Pancreas (tissue), 10 donors: Measurements from ENCODE around the gene RNF167. TPM values are rescaled to one million over a fixed set of nuclear protein-coding genes. Genes with fewer than 3 reads are reported as not detected.
"Not testable (repeated sequence)": the region's sequence is repeated elsewhere in the genome, so short reads cannot be mapped to it uniquely, and the experiment has no call there.

Experiments
- ATAC-seq, 4 donors: fragments of 200-7000 bp; cut with Tn5 transposase; one replicate each; pipeline versions ENCODE4 v1.8.0 to v1.9.1; 2020; ENCODE audit warnings: mild to moderate bottlenecking in 4 of 4, moderate library complexity in 4 of 4
- DNase-seq, 6 donors: peaks; one replicate each; pipeline ENCODE4 v3.0.0-alpha.2; 2020
- FAIRE-seq: peaks from 2 replicates; lab custom pipeline; 2012; peaks lifted over from hg19 to GRCh38; lab: Jason Lieb, UNC
- H3K27ac ChIP-seq, 4 donors: fragments of 200-600 bp; sonication (generic); 1 replicate in 3 of 4; 2 replicates in 1 of 4; pipeline versions ENCODE4 v1.5.0 to v1.8.0; 2020
- H3K27me3 ChIP-seq, 4 donors: fragments of 200-600 bp; one replicate each; pipeline ENCODE4 v1.8.0; 2021
- H3K36me3 ChIP-seq, 3 donors: fragments of 200-600 bp; sonication (generic) in 1 of 3; one replicate each; pipeline versions ENCODE4 v1.5.0 to v1.8.0; 2020 to 2021
- H3K4me1 ChIP-seq, 3 donors: fragments of 200-600 bp; one replicate each; pipeline ENCODE4 v1.8.0; 2021
- H3K4me3 ChIP-seq, 4 donors: fragments of 200-600 bp; sonication (generic) in 2 of 4; one replicate each; pipeline versions ENCODE4 v1.5.0 to v1.8.0; 2020 to 2021
- H3K9me3 ChIP-seq, 4 donors: fragments of 200-600 bp; one replicate each; pipeline ENCODE4 v1.8.0; 2021
- WGBS, 2 donors: extraction: QIAGEN DNeasy Blood & Tissue Kit; methylation state at CpG; one replicate each; pipeline ENCODE4 v1.1.7; 2013; 5-methylcytosine and 5-hydroxymethylcytosine counted together
- intact Hi-C, 3 donors: fragments of 100-400 bp; cut with DNase I; formaldehyde crosslinking; loops; one replicate each; pipeline versions ENCODE4 v1.11.1 to v1.14.2; 2022
- polyA plus RNA-seq, 2 donors: library from polyadenylated mRNA; stranded (reverse); fragments of 200-250 nt; gene quantifications; one replicate each; pipeline ENCODE4 v1.2.3, GENCODE V29; 2013
- total RNA-seq, 6 donors: library from RNA; stranded (reverse); fragmentation: NEBNext Ultra II Directional in 4 of 6; extraction: Animal tissue kit (Norgen Biotek cat#: 25700) in 4 of 6; gene quantifications; one replicate each; pipeline versions ENCODE4 v1.2.1 to v1.2.4, GENCODE V29; 2021 to 2023
- TF ChIP-seq, protein P1 (sequence below), 4 donors: fragments of 200-600 bp; sonication (generic) in 3 of 4; IDR thresholded peaks; one replicate each; pipeline versions ENCODE4 v1.5.0 to v1.8.0; 2021; ENCODE audit warnings: antibody characterized with exemption in 4 of 4
- donor health status: healthy with polysubstance abuse.
- donor health status: DM: no; HTN: no; CAD: no; lungs with moderate emphysema.
- donor health status: DM: no; HTN: no; CAD: no.
- donor health status: control.
- donor health status: control.
- donor health status: Bipolar disorder and iron deficiency.
- donor health status: DM: yes; HTN: yes; CAD: no.
- donor health status: DM: no; HTN: no; CAD: no.
- donor health status: DM: no; HTN: no; CAD: no.
- donor health status: DM: yes; HTN: yes; CAD: no.

RNF167 gene
- total and polyA plus RNA-seq, 8 donors = 40.8 to 118 (median 53.0) TPM

DNA sequence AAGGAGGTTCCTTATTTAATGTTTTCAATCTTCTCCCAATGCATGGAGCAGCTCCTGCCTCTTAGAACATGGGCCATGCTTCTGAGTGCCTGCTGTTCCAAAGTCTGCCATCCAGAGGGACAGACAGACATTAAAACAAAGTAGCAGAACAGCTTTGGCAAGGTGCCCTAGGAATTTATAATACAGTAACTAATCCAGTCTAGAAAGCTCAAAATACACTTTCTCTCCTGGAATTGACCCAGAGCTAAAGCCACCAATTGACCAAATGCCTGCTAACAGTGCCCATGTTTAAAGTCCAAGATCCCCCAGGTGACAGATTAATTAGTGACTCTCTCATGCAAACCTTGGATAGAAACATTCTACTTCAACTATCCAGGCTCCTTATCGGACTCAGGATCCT lies 26.1 kb upstream of the RNF167 start:
- 40% methylated on average over 1 of the region's 1 CpG for WGBS, 2 donors

DNA sequence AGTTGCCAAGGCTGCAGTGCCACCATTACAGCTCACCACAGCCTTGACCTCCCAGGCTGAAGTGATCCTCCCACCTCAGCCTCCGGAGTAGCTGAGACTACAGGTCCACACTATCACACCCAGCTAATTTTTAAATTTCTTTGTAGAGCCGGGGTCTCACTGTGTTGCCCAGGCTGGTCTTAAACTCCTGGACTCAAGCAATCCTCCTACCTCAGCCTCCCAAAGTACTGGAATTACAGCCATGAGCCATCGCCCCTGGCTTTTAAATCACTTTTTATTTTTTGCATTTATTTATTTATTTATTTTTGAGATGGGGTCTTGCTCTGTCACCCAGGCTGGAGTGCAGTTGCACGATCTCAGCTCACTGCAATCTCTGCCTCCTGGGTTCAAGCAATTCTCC lies 25.5 kb upstream of the RNF167 start:
- peak in 1 of 6 donors; percentile 6 for DNase-seq
- intact Hi-C loops = loop anchor here in 1 of 3 donors (10.0 kb wide), 1 partner anchor 140 kb away; no protein-coding TSS in a partner anchor

More for the DNA sequence above, 26.1 kb upstream of the RNF167 start:
- no peak for DNase-seq
- no peaks in the 10 kb centered on the region for H3K27me3 ChIP-seq
- no peaks in the 10 kb centered on the region for H3K9me3 ChIP-seq
- TF ChIP-seq, protein P1, sequence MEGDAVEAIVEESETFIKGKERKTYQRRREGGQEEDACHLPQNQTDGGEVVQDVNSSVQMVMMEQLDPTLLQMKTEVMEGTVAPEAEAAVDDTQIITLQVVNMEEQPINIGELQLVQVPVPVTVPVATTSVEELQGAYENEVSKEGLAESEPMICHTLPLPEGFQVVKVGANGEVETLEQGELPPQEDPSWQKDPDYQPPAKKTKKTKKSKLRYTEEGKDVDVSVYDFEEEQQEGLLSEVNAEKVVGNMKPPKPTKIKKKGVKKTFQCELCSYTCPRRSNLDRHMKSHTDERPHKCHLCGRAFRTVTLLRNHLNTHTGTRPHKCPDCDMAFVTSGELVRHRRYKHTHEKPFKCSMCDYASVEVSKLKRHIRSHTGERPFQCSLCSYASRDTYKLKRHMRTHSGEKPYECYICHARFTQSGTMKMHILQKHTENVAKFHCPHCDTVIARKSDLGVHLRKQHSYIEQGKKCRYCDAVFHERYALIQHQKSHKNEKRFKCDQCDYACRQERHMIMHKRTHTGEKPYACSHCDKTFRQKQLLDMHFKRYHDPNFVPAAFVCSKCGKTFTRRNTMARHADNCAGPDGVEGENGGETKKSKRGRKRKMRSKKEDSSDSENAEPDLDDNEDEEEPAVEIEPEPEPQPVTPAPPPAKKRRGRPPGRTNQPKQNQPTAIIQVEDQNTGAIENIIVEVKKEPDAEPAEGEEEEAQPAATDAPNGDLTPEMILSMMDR (IDR thresholded peaks at IDR 0.05) = no peak
- no peak overlapping the region for H3K27ac ChIP-seq
- ATAC-seq = peak in 1 of 4 donors; percentile 31
- FAIRE-seq = no peak
- no peaks in the 10 kb centered on the region for H3K36me3 ChIP-seq
- H3K4me1 ChIP-seq = peaks cover 0 to 4% (median 0%) of the 10 kb centered on the region in 3 donors
- intact Hi-C loops = loop anchor here in 1 of 3 donors (10.0 kb wide), 1 partner anchor 141 kb away; no protein-coding TSS in a partner anchor
- H3K4me3 ChIP-seq = no peak overlapping the region

DNA sequence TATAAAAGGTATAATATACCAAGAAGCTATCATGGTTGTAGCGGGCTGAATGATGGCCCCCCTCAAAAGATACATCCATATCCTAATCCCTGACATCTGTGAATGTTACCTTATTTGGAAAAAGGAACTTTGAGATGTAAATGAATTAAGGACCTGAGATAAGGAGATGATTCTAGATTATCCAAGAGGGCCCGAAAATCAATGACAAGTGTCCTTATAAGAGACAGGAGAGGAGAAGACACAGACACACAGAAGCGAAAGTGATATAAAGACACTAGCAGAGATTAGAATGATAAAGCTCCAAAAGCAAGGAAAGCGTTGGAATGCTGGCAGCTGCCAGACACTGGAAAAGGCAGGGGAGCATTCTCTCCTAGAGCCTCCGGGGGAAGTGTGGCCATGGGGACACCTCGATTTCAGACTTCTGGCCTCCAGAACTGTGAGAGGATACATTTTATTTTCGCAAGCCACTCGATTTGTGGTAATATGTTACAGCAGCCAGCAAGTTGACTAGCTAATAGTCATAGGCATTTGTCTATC lies 20.5 kb upstream of the RNF167 start:
- WGBS, 2 donors = 73 to 76% methylated on average over 8 of the region's 8 CpGs

More for the DNA sequence above, 25.5 kb upstream of the RNF167 start:
- H3K36me3 ChIP-seq, ATAC-seq, H3K4me1 ChIP-seq, H3K27ac ChIP-seq, FAIRE-seq, H3K4me3 ChIP-seq, H3K27me3 ChIP-seq, H3K9me3 ChIP-seq: not testable (repeated sequence)
- WGBS, 2 donors = 72 to 73% methylated on average over 4 of the region's 4 CpGs

DNA sequence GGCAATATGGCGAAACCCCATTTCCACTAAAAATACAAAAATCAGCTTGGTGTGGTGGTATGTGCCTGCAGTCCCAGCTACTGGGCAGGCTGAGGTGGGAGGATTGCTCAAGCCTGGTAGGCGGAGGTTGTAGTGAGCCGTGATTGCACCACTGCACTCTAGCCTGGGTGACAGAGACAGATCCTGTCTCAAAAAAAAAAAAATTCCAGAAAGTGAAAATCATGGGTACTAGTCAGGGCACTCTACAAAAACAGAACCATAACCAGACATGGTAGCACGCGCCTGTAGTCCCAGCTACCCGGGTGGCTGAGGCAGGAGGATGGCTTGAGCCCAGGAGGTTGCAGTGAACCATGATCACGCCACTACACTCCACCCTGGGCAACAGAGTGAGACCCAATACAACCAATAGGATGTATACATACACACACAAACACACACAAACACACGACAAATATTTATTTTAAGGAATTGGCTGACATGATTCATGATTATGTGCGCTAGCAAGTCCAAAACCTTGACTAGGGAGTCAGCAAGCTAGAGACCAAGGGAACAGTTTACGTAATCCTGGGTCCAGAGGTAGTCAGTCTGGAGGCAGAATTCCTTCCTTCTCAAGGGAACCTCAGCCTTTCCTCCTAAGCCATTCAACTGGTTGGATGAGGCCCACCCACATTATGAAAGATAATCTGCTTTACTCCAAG lies 19.6 kb upstream of the RNF167 start:
- ATAC-seq = peak in 1 of 4 donors; percentile 40
- no peak for FAIRE-seq
- H3K9me3 ChIP-seq = no peaks in the 10 kb centered on the region

More for the DNA sequence above, 20.5 kb upstream of the RNF167 start:
- no peaks in the 10 kb centered on the region for H3K9me3 ChIP-seq
- no peaks in the 10 kb centered on the region for H3K27me3 ChIP-seq
- no peak for ATAC-seq
- FAIRE-seq = no peak
- DNase-seq = peak in 1 of 6 donors; percentile 2
- intact Hi-C loops = loop anchor here in 1 of 3 donors (10.0 kb wide), 1 partner anchor 135 kb away; no protein-coding TSS in a partner anchor
- no peak overlapping the region for H3K4me3 ChIP-seq
- no peaks in the 10 kb centered on the region for H3K36me3 ChIP-seq
- no peaks in the 10 kb centered on the region for H3K4me1 ChIP-seq
- no peak overlapping the region for H3K27ac ChIP-seq
- TF ChIP-seq, protein P1 (IDR thresholded peaks at IDR 0.05) = no peak

DNA sequence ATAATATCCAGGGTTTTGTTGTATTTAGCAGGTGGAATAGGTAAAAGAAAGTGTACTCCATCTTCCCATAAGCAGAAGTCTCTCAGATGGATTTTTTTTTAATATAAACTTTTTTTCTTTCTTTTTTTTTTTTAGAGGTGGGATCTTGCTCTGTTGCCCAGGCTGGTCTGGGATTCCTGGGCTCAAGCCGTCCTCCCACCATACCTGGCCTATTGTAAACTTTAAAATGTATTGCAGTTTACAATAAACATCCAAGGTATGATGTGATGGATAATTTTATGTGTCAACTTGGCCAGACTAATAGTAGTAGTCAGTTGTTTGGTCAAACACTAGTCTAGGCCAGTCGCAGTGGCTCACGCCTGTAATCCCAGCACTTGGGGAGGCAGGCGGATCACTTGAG lies 18.7 kb upstream of the RNF167 start:
- Histone ChIP-seq H3K4me1 (no peaks in the 10 kb centered on the region), H3K27ac (no peak overlapping the region), H3K9me3 (no peaks in the 10 kb centered on the region), H3K27me3 (no peaks in the 10 kb centered on the region), H3K36me3 (no peaks in the 10 kb centered on the region), H3K4me3 (no peak overlapping the region)
- DNase-seq (no peak), ATAC-seq (no peak), FAIRE-seq (no peak)
- TF ChIP-seq, protein P1 (IDR thresholded peaks at IDR 0.05) = no peak
- intact Hi-C loops = no loop called here
- 87 to 89% methylated on average over 4 of the region's 4 CpGs for WGBS, 2 donors

More for the DNA sequence above, 19.6 kb upstream of the RNF167 start:
- Histone ChIP-seq H3K4me3 (no peak overlapping the region), H3K36me3 (no peaks in the 10 kb centered on the region), H3K27me3 (no peaks in the 10 kb centered on the region), H3K27ac (no peak overlapping the region), H3K4me1 (no peaks in the 10 kb centered on the region)
- TF ChIP-seq, protein P1 (IDR thresholded peaks at IDR 0.05) = no peak
- intact Hi-C loops = no loop called here
- DNase-seq = no peak
- WGBS, 2 donors = 77 to 81% methylated on average over 10 of the region's 10 CpGs

DNA sequence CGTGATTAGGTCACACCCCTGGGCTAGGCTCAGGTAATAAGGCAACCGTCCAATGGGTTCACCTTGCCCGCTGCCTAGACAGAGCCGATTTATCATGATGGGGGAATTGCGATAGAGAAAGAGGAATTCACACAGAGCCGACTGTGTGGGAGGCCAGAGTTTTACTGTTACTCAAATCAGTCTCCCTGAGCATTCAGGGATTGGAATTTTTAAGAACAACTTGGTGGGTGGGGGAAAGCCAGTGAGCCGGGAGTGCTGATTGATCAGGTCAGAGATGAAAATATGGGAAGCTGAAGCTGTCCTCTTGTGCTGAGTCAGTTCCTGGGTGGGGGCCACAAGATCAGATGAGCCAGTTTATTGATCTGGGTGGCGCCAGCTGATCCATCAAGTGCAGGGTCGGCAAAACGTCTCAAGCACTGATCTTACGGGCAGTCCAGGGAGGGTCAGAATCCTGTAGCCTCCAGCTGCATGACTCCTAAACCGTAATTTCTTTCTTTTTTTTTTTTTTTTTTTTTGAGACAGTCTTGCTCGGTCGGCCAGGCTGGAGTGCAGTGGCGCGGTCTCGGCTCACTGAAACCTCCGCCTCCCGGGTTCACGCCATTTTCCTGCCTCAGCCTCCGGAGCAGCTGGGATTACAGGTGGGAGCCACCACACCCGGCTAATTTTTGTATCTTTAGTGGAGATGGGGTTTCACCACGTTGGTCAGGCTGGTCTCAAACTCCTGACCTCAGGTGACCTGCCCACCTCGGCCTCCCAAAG lies 13.3 kb upstream of the RNF167 start:
- ATAC-seq, H3K9me3 ChIP-seq, intact Hi-C loops, FAIRE-seq, H3K4me3 ChIP-seq, H3K27me3 ChIP-seq, H3K36me3 ChIP-seq, H3K4me1 ChIP-seq, H3K27ac ChIP-seq: not testable (repeated sequence)
- 77% methylated on average over 24 of the region's 24 CpGs for WGBS, 2 donors
- peak in 1 of 6 donors; percentile 13 for DNase-seq
